Ectodermal cell (in vitro differentiated cells): ENCODE results near the gene OBP2A.
"Not testable (repeated sequence)": the region's sequence is repeated elsewhere in the genome, so short reads cannot be mapped to it uniquely, and the experiment has no call there.

Experiments
- H3K27ac ChIP-seq: 2 replicates; pipeline ENCODE4 v1.7.0; 2013; ENCODE audit warnings: mild to moderate bottlenecking, low read depth, low read length; ENCODE audit not compliant: insufficient read depth, poor library complexity, severe bottlenecking
- H3K27me3 ChIP-seq: 2 replicates; pipeline ENCODE4 v1.7.0; 2013; ENCODE audit warnings: mild to moderate bottlenecking, low read length; ENCODE audit not compliant: insufficient read depth, control insufficient read depth, poor library complexity, severe bottlenecking
- H3K36me3 ChIP-seq: one replicate; pipeline ENCODE4 v1.7.0; 2013; ENCODE audit warnings: low read length; ENCODE audit not compliant: control insufficient read depth, insufficient read depth
- H3K4me1 ChIP-seq: one replicate; pipeline ENCODE4 v1.7.0; 2013; ENCODE audit warnings: low read length; ENCODE audit not compliant: control insufficient read depth, insufficient read depth
- H3K4me3 ChIP-seq: 2 replicates; pipeline ENCODE4 v1.7.0; 2013; ENCODE audit warnings: low read depth, low read length, control low read depth; ENCODE audit not compliant: insufficient read depth
- H3K9me3 ChIP-seq: 2 replicates; pipeline ENCODE4 v1.7.0; 2013; ENCODE audit warnings: mild to moderate bottlenecking, low read length, moderate library complexity; ENCODE audit not compliant: control insufficient read depth
- WGBS, 2 experiments: methylation state at CpG; one replicate each; pipeline ENCODE4 v1.1.7; 2013; ENCODE audit warnings: missing lambda C conversion rate in 2 of 2; 5-methylcytosine and 5-hydroxymethylcytosine counted together

The OBP2A gene

DNA sequence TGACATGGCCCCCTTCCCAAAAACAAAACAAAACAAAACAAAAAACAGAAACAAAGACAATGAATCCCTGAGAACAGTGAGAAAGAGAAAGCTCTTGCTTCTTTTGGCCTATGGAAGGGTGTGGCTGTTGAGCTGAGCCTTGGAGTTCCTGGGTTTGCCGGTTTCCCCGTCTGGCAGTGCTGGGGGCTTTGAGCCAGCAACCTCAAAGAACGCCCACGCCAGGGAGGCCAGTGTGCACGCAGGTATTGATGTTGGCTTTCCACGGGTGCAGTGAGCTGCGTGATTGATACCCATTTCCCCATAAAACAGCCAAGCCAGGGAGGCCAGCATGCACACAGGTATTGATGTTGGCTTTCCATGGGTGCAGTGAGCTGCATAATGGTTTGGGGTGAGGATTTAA is 33.0 kb upstream of the OBP2A start:
- no peak overlapping the region for H3K27ac ChIP-seq
- no peaks in the 10 kb centered on the region for H3K36me3 ChIP-seq
- H3K4me1 ChIP-seq = no peaks in the 10 kb centered on the region
- H3K27me3 ChIP-seq = no peaks in the 10 kb centered on the region
- no peaks in the 10 kb centered on the region for H3K9me3 ChIP-seq
- no peak overlapping the region for H3K4me3 ChIP-seq
- WGBS, 2 experiments = 90 to 92% methylated on average over 7 of the region's 7 CpGs

DNA sequence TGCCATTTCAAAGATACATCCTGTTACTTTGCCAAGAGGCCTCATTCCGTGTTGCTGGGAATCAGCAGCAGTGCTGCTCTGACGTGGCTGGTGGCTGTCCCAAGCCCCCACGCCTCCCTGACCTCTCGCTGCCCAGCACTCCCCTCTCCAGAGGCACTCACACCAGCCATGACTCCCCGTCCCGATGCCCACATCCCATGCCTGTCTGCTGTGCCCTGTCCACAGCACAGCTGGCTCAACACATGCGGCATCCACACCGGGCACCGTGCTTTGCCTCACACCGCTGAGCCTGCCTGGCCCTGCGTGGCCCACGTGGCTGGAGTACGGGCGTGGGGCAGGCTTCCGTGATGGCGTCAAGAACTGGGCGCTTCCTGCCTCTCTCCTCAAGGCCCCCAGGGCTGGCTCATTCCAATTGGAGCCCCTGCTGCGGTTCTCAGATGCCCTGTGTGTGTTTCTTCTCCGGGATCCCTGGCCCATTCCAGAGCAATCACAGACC is 32.5 kb upstream of the OBP2A start:
- 92 to 93% methylated on average over 19 of the region's 19 CpGs for WGBS, 2 experiments

DNA sequence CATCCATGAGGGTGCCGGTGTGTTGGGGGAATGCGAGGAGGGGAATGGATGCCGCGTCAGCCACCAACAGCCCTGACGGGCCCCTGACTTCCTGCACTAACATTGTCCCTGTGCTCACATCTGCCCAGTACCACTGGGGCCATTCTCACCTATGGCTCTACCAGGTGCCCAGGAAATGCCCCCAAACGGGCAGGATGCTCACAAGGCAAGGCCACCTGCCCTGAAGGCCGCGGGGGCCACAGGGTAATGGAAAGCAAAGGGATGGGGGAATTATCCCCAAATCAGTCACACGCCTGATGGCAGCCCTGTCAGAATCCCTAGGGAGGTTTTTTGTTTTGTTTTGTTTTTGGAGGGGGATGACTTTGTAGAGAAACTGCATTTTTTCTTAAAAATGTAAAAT is 32.0 kb upstream of the OBP2A start:
- H3K4me1 ChIP-seq, H3K27me3 ChIP-seq, H3K27ac ChIP-seq, H3K4me3 ChIP-seq, H3K36me3 ChIP-seq, H3K9me3 ChIP-seq: not testable (repeated sequence)
- WGBS, 2 experiments = 92 to 96% methylated on average over 9 of the region's 9 CpGs

More for the DNA sequence above, 32.5 kb upstream of the OBP2A start:
- H3K4me1 ChIP-seq = no peaks in the 10 kb centered on the region
- H3K27ac ChIP-seq = no peak overlapping the region
- no peaks in the 10 kb centered on the region for H3K9me3 ChIP-seq
- no peaks in the 10 kb centered on the region for H3K36me3 ChIP-seq
- H3K4me3 ChIP-seq = no peak overlapping the region
- H3K27me3 ChIP-seq = no peaks in the 10 kb centered on the region

- 91 to 92% methylated on average over 16 of the region's 17 CpGs for WGBS, 2 experiments
Measured at GRCh38 chr9:135514342-135515082, 31.4 kb upstream of the OBP2A start.

GRCh38 chr9:135515083-135515951 is 30.6 kb upstream of the OBP2A start:
- Histone ChIP-seq H3K4me3 (no peak overlapping the region), H3K27ac (no peak overlapping the region), H3K36me3 (no peaks in the 10 kb centered on the region), H3K27me3 (no peaks in the 10 kb centered on the region), H3K9me3 (no peaks in the 10 kb centered on the region), H3K4me1 (no peaks in the 10 kb centered on the region)
- 93% methylated on average over 31 of the region's 31 CpGs for WGBS, 2 experiments

More at GRCh38 chr9:135514342-135515082, 31.4 kb upstream of the OBP2A start:
- no peaks in the 10 kb centered on the region for H3K4me1 ChIP-seq
- H3K27me3 ChIP-seq = no peaks in the 10 kb centered on the region
- no peak overlapping the region for H3K4me3 ChIP-seq
- no peak overlapping the region for H3K27ac ChIP-seq
- H3K36me3 ChIP-seq = no peaks in the 10 kb centered on the region
- no peaks in the 10 kb centered on the region for H3K9me3 ChIP-seq

DNA sequence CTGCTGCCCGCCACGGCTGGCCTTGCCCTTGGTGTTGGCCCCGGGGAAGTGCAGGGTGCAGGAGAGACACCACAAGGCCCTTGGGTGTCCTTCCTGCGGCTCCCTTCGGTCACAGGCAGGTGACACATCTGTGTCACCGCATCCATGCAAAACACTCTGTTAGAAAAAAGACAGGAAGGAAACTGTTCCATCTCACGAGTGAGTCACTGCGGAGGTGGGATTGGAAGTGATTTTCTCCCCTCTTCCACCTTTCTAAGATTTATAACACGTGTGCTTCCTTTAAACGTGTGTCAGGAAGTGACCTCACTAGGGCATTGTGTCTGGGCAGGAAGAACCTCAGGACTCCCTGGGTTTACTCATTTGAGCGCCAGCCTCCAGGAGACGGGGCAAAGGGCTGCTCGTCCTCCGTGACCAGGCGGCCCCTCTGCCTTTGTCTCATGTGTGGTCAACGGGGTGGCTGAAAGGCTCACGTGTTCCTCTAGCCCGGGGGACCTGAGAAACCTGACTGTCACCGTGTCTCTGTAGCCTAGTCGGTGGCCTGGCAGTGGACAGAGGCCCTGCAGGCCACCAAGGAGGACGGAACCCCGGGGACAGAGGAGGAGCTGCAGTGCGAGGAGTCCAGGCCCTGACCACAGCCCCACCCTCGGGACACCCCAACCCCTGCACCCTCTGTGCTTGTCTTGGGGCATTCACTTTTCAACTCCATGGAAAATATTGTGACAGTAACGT is 29.6 kb upstream of the OBP2A start:
- H3K4me1 ChIP-seq = no peaks in the 10 kb centered on the region
- no peak overlapping the region for H3K4me3 ChIP-seq
- H3K27me3 ChIP-seq = no peaks in the 10 kb centered on the region
- no peaks in the 10 kb centered on the region for H3K36me3 ChIP-seq
- WGBS, 2 experiments = 92 to 93% methylated on average over 25 of the region's 25 CpGs
- H3K9me3 ChIP-seq = no peaks in the 10 kb centered on the region
- H3K27ac ChIP-seq = no peak overlapping the region

DNA sequence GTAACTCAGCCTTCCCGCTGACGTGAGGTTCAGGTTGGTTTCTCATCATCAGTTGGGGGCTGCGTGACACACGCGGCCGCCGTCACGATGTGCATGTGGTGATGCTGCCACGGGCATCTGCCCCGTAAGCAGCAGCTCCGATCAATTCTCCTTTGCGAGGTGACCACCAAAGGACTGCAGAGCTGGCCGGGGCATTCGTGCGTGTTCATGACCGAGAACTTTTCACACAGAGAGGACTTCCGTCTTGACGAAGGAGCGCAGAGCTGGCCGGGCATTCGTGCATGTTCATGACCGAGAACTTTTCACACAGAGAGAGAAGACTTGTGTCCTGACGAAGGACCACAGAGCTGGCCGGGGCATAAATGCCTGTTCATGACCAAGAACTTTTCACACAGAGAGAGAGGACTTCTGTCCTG is 28.5 kb upstream of the OBP2A start:
- Histone ChIP-seq H3K9me3 (no peaks in the 10 kb centered on the region), H3K27me3 (no peaks in the 10 kb centered on the region), H3K27ac (no peak overlapping the region), H3K4me1 (no peaks in the 10 kb centered on the region), H3K36me3 (no peaks in the 10 kb centered on the region), H3K4me3 (no peak overlapping the region)
- WGBS, 2 experiments = 94 to 95% methylated on average over 24 of the region's 24 CpGs

DNA sequence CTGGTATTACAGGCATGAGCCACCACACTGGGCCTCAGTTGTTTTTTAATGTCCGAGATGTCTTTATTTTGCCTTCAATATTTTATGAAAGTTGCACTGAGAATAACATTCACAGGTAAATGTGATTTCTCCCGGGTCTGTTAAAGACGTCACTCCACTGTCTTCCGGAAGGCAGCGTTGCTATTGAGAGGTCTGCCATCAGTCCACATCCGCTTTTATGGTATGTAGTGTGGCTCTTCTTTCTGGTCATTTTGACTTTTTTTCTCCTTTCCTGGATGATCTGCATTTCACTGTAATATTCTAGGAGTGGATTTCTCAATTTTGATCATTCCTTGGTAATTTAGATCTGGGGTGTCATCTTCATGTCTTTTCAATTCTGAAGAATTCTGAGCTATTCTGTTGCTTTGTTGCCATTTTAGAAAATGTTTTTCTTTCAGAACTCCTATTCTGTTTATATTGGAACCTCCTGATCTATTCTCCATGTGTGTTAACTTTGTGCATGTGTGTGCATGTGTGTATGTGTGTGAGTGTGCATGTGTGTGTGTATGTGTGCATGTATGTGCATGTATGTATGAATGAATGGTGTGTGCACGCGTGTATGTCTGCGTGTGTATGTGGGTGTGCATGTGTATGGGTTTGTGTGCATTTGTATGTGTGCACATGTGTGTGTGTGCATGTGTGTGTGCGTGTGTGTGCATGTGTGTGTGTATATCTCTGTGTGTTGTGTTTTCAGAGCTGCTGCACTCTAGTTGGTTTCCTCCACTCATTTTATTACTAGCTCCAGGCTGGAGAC is 26.6 kb upstream of the OBP2A start:
- Histone ChIP-seq H3K27ac (no peak overlapping the region), H3K27me3 (no peaks in the 10 kb centered on the region), H3K4me3 (no peak overlapping the region), H3K36me3 (no peaks in the 10 kb centered on the region), H3K9me3 (no peaks in the 10 kb centered on the region), H3K4me1 (no peaks in the 10 kb centered on the region)
- WGBS, 2 experiments = 90 to 95% methylated on average over 10 of the region's 10 CpGs

DNA sequence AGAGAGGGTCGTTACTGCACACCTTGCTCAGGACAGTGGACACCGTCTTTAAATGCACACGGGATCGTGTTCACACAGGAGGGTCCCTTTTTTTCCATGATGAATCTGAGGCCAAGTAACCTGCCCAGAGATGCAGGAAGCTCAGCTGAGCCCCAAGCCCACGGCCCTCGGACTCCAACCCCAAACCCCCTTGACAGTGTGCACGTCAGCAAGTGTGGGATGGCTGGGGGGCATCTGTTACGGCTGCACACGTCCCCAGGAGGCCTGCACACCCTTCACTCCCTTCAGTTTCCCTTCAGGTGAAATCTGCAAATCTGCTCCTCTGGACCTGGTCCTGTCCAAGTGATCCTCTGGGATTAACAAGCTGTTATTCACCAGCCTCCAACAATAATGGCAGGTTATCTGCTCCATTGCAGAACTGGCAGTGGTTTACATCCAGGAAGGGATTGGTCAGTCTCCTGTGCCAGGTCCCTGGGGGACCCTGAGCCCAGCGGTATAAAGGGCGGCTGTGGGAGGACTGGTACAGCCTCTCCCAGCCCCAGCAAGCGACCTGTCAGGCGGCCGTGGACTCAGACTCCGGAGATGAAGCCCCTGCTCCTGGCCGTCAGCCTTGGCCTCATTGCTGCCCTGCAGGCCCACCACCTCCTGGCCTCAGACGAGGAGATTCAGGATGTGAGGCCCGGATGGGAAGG is 24.9 kb upstream of the OBP2A start, which contains the start of gene LCN1:
Gene LCN1 (plus strand): TSS at position 525 of the 692 bp plus-strand sequence. CDS start 58 bp downstream, at position 583.
- Histone ChIP-seq H3K4me1 (no peaks in the 10 kb centered on the region), H3K9me3 (no peaks in the 10 kb centered on the region), H3K27me3 (no peaks in the 10 kb centered on the region), H3K36me3 (no peaks in the 10 kb centered on the region), H3K4me3 (no peak within 1 kb of the TSS), H3K27ac (no peak within 1 kb of the TSS)
- 93 to 95% methylated on average over 18 of the region's 18 CpGs for whole genome bisulfite sequencing, 2 experiments
